GM19240 (cell line): ENCODE measurements around the gene CARS1.

Source experiments
- DNase-seq: peaks from one replicate; pipeline ENCODE4 v3.0.0; 2011; ENCODE audit warnings: low spot score; ENCODE audit not compliant: insufficient read length

The CARS1 gene

GRCh38 chr11:3010521-3011275 lies 46.5 kb downstream of the CARS1 start:
- DNase-seq: no peak

- DNase-seq: no peak
Observed at GRCh38 chr11:3010004-3010403, 47.2 kb downstream of the CARS1 start.

- no peak for DNase-seq
Observed at GRCh38 chr11:3009481-3009880, 47.7 kb downstream of the CARS1 start.

- no peak for DNase-seq
Observed at GRCh38 chr11:3008746-3009336, 48.4 kb downstream of the CARS1 start.

GRCh38 chr11:3007404-3008010 lies 49.7 kb downstream of the CARS1 start:
- DNase-seq: no peak

- no peak for DNase-seq
Observed at GRCh38 chr11:3006505-3007260, 50.5 kb downstream of the CARS1 start.

GRCh38 chr11:3004481-3004880 lies 52.7 kb downstream of the CARS1 start:
- DNase-seq: no peak

GRCh38 chr11:3003396-3004231 lies 53.6 kb downstream of the CARS1 start:
- no peak for DNase-seq

GRCh38 chr11:3002871-3003270 lies 54.4 kb downstream of the CARS1 start:
- no peak for DNase-seq

- no peak for DNase-seq
Observed at GRCh38 chr11:3002351-3002861, 54.8 kb downstream of the CARS1 start.

- no peak for DNase-seq
Observed at GRCh38 chr11:3001496-3001895, 55.7 kb downstream of the CARS1 start.

GRCh38 chr11:3000032-3000961 lies 56.9 kb downstream of the CARS1 start:
- DNase-seq: no peak

GRCh38 chr11:2999464-2999998 lies 57.7 kb downstream of the CARS1 start:
- DNase-seq: no peak

GRCh38 chr11:2998073-2998850 lies 59.0 kb downstream of the CARS1 start:
- no peak for DNase-seq

- DNase-seq: no peak
Observed at GRCh38 chr11:2997406-2997805, 59.8 kb downstream of the CARS1 start.

- no peak for DNase-seq
Observed at GRCh38 chr11:2996976-2997375, 60.2 kb downstream of the CARS1 start.

GRCh38 chr11:2995893-2996554 lies 61.2 kb downstream of the CARS1 start:
- DNase-seq: no peak

GRCh38 chr11:2995031-2995561 lies 62.1 kb downstream of the CARS1 start:
- no peak for DNase-seq
